ENCODE results near the gene EYS. TPM values are rescaled to one million over a fixed set of nuclear protein-coding genes. Genes with fewer than 3 reads are reported as not detected.
"Not testable (repeated sequence)": the region's sequence is repeated elsewhere in the genome, so short reads cannot be mapped to it uniquely, and the experiment has no call there.

EYS gene
- total RNA-seq, 2 experiments from 2014 or later, result not detected

- H3K27ac Mint-ChIP-seq, result no peak overlapping the region
Observed at GRCh38 chr6:63773200-63773599, 1933.8 kb downstream of the EYS start.

GRCh38 chr6:63765828-63766227 lies 1941.2 kb downstream of the EYS start:
- H3K4me3 Mint-ChIP-seq, result no peak overlapping the region
- DNase-seq, result no peak
- peaks cover 1% of the 10 kb centered on the region for H3K9me3 Mint-ChIP-seq
- H3K36me3 Mint-ChIP-seq, result no peaks in the 10 kb centered on the region
- H3K4me1 Mint-ChIP-seq, result no peaks in the 10 kb centered on the region
- H3K27me3 Mint-ChIP-seq, result peaks cover 22% of the 10 kb centered on the region
- POLR2A ChIA-PET, result no interaction called here
- ATAC-seq (ENCODE audit: low read depth), result no peak
- H3K27ac Mint-ChIP-seq, result no peak overlapping the region

More at GRCh38 chr6:63773200-63773599, 1933.8 kb downstream of the EYS start:
- peaks cover 33% of the 10 kb centered on the region for H3K27me3 Mint-ChIP-seq
- POLR2A ChIA-PET, result no interaction called here
- H3K36me3 Mint-ChIP-seq, result no peaks in the 10 kb centered on the region
- H3K4me1 Mint-ChIP-seq, result no peaks in the 10 kb centered on the region
- H3K9me3 Mint-ChIP-seq, result no peaks in the 10 kb centered on the region
- DNase-seq (no peak), ATAC-seq (ENCODE audit: low read depth) (no peak)
- H3K4me3 Mint-ChIP-seq, result no peak overlapping the region

- Mint-ChIP-seq H3K9me3 (peaks cover 1% of the 10 kb centered on the region), H3K4me1 (no peaks in the 10 kb centered on the region), H3K36me3 (no peaks in the 10 kb centered on the region), H3K27ac (no peak overlapping the region), H3K4me3 (no peak overlapping the region), H3K27me3 (peaks cover 20% of the 10 kb centered on the region)
- no peak for ATAC-seq (ENCODE audit: low read depth)
- POLR2A ChIA-PET, result interaction anchor here (0.9 to 1.4 kb wide), 3 partner anchors 166 to 413 kb away, joined by 4 read pairs; no protein-coding TSS in a partner anchor
- DNase-seq, result no peak
Observed at GRCh38 chr6:63764318-63764916, 1942.6 kb downstream of the EYS start.

- peaks cover 12% of the 10 kb centered on the region for H3K9me3 Mint-ChIP-seq
- no peak for ATAC-seq (ENCODE audit: low read depth)
- no peak for DNase-seq
- peaks cover 6% of the 10 kb centered on the region for H3K36me3 Mint-ChIP-seq
- H3K27me3 Mint-ChIP-seq, result peaks cover 3% of the 10 kb centered on the region
- POLR2A ChIA-PET, result no interaction called here
- no peak overlapping the region for H3K27ac Mint-ChIP-seq
- no peaks in the 10 kb centered on the region for H3K4me1 Mint-ChIP-seq
- no peak overlapping the region for H3K4me3 Mint-ChIP-seq
Observed at GRCh38 chr6:63760199-63760598, 1946.8 kb downstream of the EYS start.

- peaks cover 3% of the 10 kb centered on the region for H3K27me3 Mint-ChIP-seq
- no peaks in the 10 kb centered on the region for H3K4me1 Mint-ChIP-seq
- POLR2A ChIA-PET, result no interaction called here
- H3K36me3 Mint-ChIP-seq, result peaks cover 6% of the 10 kb centered on the region
- peaks cover 16% of the 10 kb centered on the region for H3K9me3 Mint-ChIP-seq
- ATAC-seq (ENCODE audit: low read depth) (no peak), DNase-seq (no peak)
- no peak overlapping the region for H3K4me3 Mint-ChIP-seq
- H3K27ac Mint-ChIP-seq, result no peak overlapping the region
Observed at GRCh38 chr6:63759605-63760105, 1947.4 kb downstream of the EYS start.

- Mint-ChIP-seq H3K27me3 (peaks cover 3% of the 10 kb centered on the region), H3K4me1 (no peaks in the 10 kb centered on the region), H3K4me3 (no peak overlapping the region), H3K27ac (no peak overlapping the region), H3K9me3 (peaks cover 16% of the 10 kb centered on the region), H3K36me3 (peaks cover 6% of the 10 kb centered on the region)
- ATAC-seq (ENCODE audit: low read depth), result no peak
- POLR2A ChIA-PET, result no interaction called here
- no peak for DNase-seq
Observed at GRCh38 chr6:63757826-63758225, 1949.2 kb downstream of the EYS start.

- H3K27ac Mint-ChIP-seq; H3K4me1 Mint-ChIP-seq; H3K36me3 Mint-ChIP-seq; H3K4me3 Mint-ChIP-seq; POLR2A ChIA-PET; DNase-seq; H3K27me3 Mint-ChIP-seq; ATAC-seq (ENCODE audit: low read depth): not testable (repeated sequence)
- peaks cover 16% of the 10 kb centered on the region for H3K9me3 Mint-ChIP-seq
Observed at GRCh38 chr6:63757275-63757674, 1949.8 kb downstream of the EYS start.

- Mint-ChIP-seq H3K4me1 (no peaks in the 10 kb centered on the region), H3K27ac (no peak overlapping the region), H3K4me3 (no peak overlapping the region), H3K9me3 (peaks cover 11% of the 10 kb centered on the region), H3K27me3 (no peaks in the 10 kb centered on the region), H3K36me3 (no peaks in the 10 kb centered on the region)
- POLR2A ChIA-PET, result no interaction called here
- no peak for ATAC-seq (ENCODE audit: low read depth)
- DNase-seq, result no peak
Observed at GRCh38 chr6:63750400-63750799, 1956.6 kb downstream of the EYS start.

- Mint-ChIP-seq H3K36me3 (no peaks in the 10 kb centered on the region), H3K27ac (no peak overlapping the region), H3K27me3 (no peaks in the 10 kb centered on the region), H3K9me3 (peaks cover 7% of the 10 kb centered on the region), H3K4me1 (no peaks in the 10 kb centered on the region), H3K4me3 (no peak overlapping the region)
- POLR2A ChIA-PET, result no interaction called here
- no peak for ATAC-seq (ENCODE audit: low read depth)
- DNase-seq, result no peak
Observed at GRCh38 chr6:63745784-63746183, 1961.2 kb downstream of the EYS start.

- H3K4me1 Mint-ChIP-seq, result no peaks in the 10 kb centered on the region
- DNase-seq (no peak), ATAC-seq (ENCODE audit: low read depth) (no peak)
- POLR2A ChIA-PET, result no interaction called here
- no peaks in the 10 kb centered on the region for H3K36me3 Mint-ChIP-seq
- no peak overlapping the region for H3K4me3 Mint-ChIP-seq
- H3K27ac Mint-ChIP-seq, result no peak overlapping the region
- H3K27me3 Mint-ChIP-seq, result no peaks in the 10 kb centered on the region
- H3K9me3 Mint-ChIP-seq, result peaks cover 10% of the 10 kb centered on the region
Observed at GRCh38 chr6:63744810-63745209, 1962.2 kb downstream of the EYS start.

- DNase-seq, result no peak
- no peak for ATAC-seq (ENCODE audit: low read depth)
- no peak overlapping the region for H3K27ac Mint-ChIP-seq
- no peaks in the 10 kb centered on the region for H3K27me3 Mint-ChIP-seq
- POLR2A ChIA-PET, result no interaction called here
- H3K9me3 Mint-ChIP-seq, result peaks cover 12% of the 10 kb centered on the region
- no peaks in the 10 kb centered on the region for H3K4me1 Mint-ChIP-seq
- no peak overlapping the region for H3K4me3 Mint-ChIP-seq
- H3K36me3 Mint-ChIP-seq, result no peaks in the 10 kb centered on the region
Observed at GRCh38 chr6:63743691-63744090, 1963.3 kb downstream of the EYS start.

GRCh38 chr6:63742060-63742459 lies 1965.0 kb downstream of the EYS start:
- H3K4me1 Mint-ChIP-seq, result no peaks in the 10 kb centered on the region
- H3K9me3 Mint-ChIP-seq, result peaks cover 6% of the 10 kb centered on the region
- H3K27ac Mint-ChIP-seq, result no peak overlapping the region
- POLR2A ChIA-PET, result no interaction called here
- ATAC-seq (ENCODE audit: low read depth), result no peak
- H3K4me3 Mint-ChIP-seq, result no peak overlapping the region
- no peaks in the 10 kb centered on the region for H3K27me3 Mint-ChIP-seq
- no peaks in the 10 kb centered on the region for H3K36me3 Mint-ChIP-seq
- no peak for DNase-seq

- POLR2A ChIA-PET, result no interaction called here
- no peak overlapping the region for H3K27ac Mint-ChIP-seq
Observed at GRCh38 chr6:63740709-63741108, 1966.3 kb downstream of the EYS start.

GRCh38 chr6:63739094-63739687 lies 1967.8 kb downstream of the EYS start:
- H3K9me3 Mint-ChIP-seq, result peaks cover 9% of the 10 kb centered on the region
- POLR2A ChIA-PET, result no interaction called here
- ATAC-seq (ENCODE audit: low read depth), result no peak
- no peaks in the 10 kb centered on the region for H3K36me3 Mint-ChIP-seq
- H3K4me1 Mint-ChIP-seq, result no peaks in the 10 kb centered on the region
- H3K27ac Mint-ChIP-seq, result no peak overlapping the region
- H3K4me3 Mint-ChIP-seq, result no peak overlapping the region
- no peaks in the 10 kb centered on the region for H3K27me3 Mint-ChIP-seq
- DNase-seq, result no peak

More at GRCh38 chr6:63740709-63741108, 1966.3 kb downstream of the EYS start:
- H3K9me3 Mint-ChIP-seq, result peaks cover 6% of the 10 kb centered on the region
- H3K4me3 Mint-ChIP-seq, result no peak overlapping the region
- H3K36me3 Mint-ChIP-seq, result no peaks in the 10 kb centered on the region
- H3K27me3 Mint-ChIP-seq, result no peaks in the 10 kb centered on the region
- DNase-seq, result no peak
- no peaks in the 10 kb centered on the region for H3K4me1 Mint-ChIP-seq
- no peak for ATAC-seq (ENCODE audit: low read depth)

Data from activated naive CD8-positive, alpha-beta T cell treated with anti-CD3 and anti-CD28 coated beads, Interleukin-2, amount 10 ng/mL, durations not matched to agents 7 days and 5 days (primary cell).